Panc1 (cell line): Measurements from ENCODE around the gene SLC35F4. TPM values are rescaled to one million over a fixed set of nuclear protein-coding genes. Genes with fewer than 3 reads are reported as not detected.

Experiments used
- ATAC-seq: fragments of 200-7000 bp; cut with Tn5 transposase; 2 replicates; pipeline ENCODE4 v1.9.1; 2020; ENCODE audit warnings: mild to moderate bottlenecking, moderate library complexity
- BruUV-seq: library from RNA; stranded (reverse); fragments of 400-500 nt; replicated peaks from 2 replicates; lab custom pipeline; 2021; lab: Mats Ljungman, UMichigan
- CTCF ChIA-PET: fragments of 300-600 bp; sonication (Branson Sonifier 250); formaldehyde crosslinking; loops from one replicate; lab custom pipeline; 2022; ENCODE audit warnings: antibody characterized with exemption; lab: Charles Lee
- POLR2A ChIA-PET: fragments of 300-600 bp; sonication (Branson Sonifier 250); formaldehyde crosslinking; loops from one replicate; lab custom pipeline; 2022; ENCODE audit warnings: antibody characterized with exemption; lab: Charles Lee
- DNase-seq: peaks from one replicate; pipeline ENCODE4 v3.0.0-alpha.2; 2010; ENCODE audit warnings: low read depth, low spot score
- H3K27ac ChIP-seq: 2 replicates; pipeline ENCODE4 v1.5.1; 2011; ENCODE audit warnings: mild to moderate bottlenecking, low read length, inconsistent platforms
- H3K27me3 ChIP-seq: fragments of 200-500 bp; sonication (Bioruptor generic); 2 replicates; pipeline ENCODE4 v1.6.0; 2014; ENCODE audit warnings: low read length, inconsistent platforms; ENCODE audit not compliant: control insufficient read depth, insufficient read depth
- H3K36me3 ChIP-seq: fragments of 200-500 bp; sonication (Bioruptor generic); 2 replicates; pipeline ENCODE4 v1.5.1; 2014; ENCODE audit warnings: inconsistent platforms, mild to moderate bottlenecking, low read length, moderate library complexity; ENCODE audit not compliant: control insufficient read depth, insufficient read depth
- H3K4me1 ChIP-seq: 2 replicates; pipeline ENCODE4 v1.5.1; 2011; ENCODE audit warnings: inconsistent platforms, mild to moderate bottlenecking, low read length, moderate library complexity; ENCODE audit not compliant: control insufficient read depth, insufficient read depth
- H3K4me3 ChIP-seq, 2 experiments: 2 replicates each; pipeline ENCODE4 v1.5.1; 2011 to 2012; ENCODE audit warnings: low read depth in 2 of 2, low read length in 2 of 2, mild to moderate bottlenecking in 2 of 2, inconsistent platforms in 1 of 2, moderate library complexity in 1 of 2
- H3K9me3 ChIP-seq: fragments of 200-500 bp; sonication (Bioruptor generic); 2 replicates; pipeline ENCODE4 v1.5.1; 2014; ENCODE audit warnings: low read depth, mild to moderate bottlenecking, inconsistent platforms, low read length, moderate library complexity; ENCODE audit not compliant: control insufficient read depth, insufficient read depth
- POLR2AphosphoS5 ChIP-seq: IDR thresholded peaks from 2 replicates; pipeline ENCODE4 v1.6.1; 2012; ENCODE audit warnings: mild to moderate bottlenecking, low read depth, low read length, moderate library complexity
- SIN3A ChIP-seq: IDR thresholded peaks from 2 replicates; pipeline ENCODE4 v1.6.1; 2012; ENCODE audit warnings: low read depth, mild to moderate bottlenecking, low read length, moderate library complexity, borderline replicate concordance; ENCODE audit not compliant: insufficient read depth
- TCF7L2 ChIP-seq: IDR thresholded peaks from 2 replicates; pipeline ENCODE4 v1.6.1; 2011; ENCODE audit warnings: mild to moderate bottlenecking, low read depth, low read length, inconsistent platforms
- in situ Hi-C: cut with HindIII; loops from 2 replicates; pipeline ENCODE4 v1.10.0; 2016; ENCODE audit warnings: low sequenced_read_pairs, low pct_unique_long_range_greater_than_20kb
- intact Hi-C: fragments of 100-400 bp; cut with micrococcal nuclease; formaldehyde crosslinking; loops from one replicate; pipeline ENCODE4 v1.10.0; 2022; ENCODE audit not compliant: unreplicated experiment
- total RNA-seq: library from RNA; stranded (reverse); gene quantifications from one replicate; pipeline ENCODE4 v1.2.1, GENCODE V29; 2021; ENCODE audit not compliant: unreplicated experiment
- TF ChIP-seq, protein P1 (sequence below), 2 experiments: IDR thresholded peaks; 2 replicates each; pipeline ENCODE4 v1.6.1; 2011 to 2012; ENCODE audit warnings: low read depth in 2 of 2, control low read depth in 1 of 2, low read length in 1 of 2, mild to moderate bottlenecking in 1 of 2, moderate library complexity in 1 of 2; ENCODE audit not compliant: insufficient read depth in 1 of 2
- TF ChIP-seq, protein P2 (sequence below): fragments of 450-650 bp; IDR thresholded peaks from 2 replicates; pipeline ENCODE4 v1.5.1; 2017; ENCODE audit warnings: mild to moderate bottlenecking

The SLC35F4 gene
- total RNA-seq, 1 experiment from 2014 or later: not detected

GRCh38 chr14:57865066-57865402 lies 858 bp downstream of the SLC35F4 start:
- no peak overlapping the region for H3K4me3 ChIP-seq
- no peaks in the 10 kb centered on the region for H3K9me3 ChIP-seq
- no peaks in the 10 kb centered on the region for H3K36me3 ChIP-seq
- in situ Hi-C loops: no loop called here
- no peak for TF ChIP-seq TCF7L2
- TF ChIP-seq, protein P1, sequence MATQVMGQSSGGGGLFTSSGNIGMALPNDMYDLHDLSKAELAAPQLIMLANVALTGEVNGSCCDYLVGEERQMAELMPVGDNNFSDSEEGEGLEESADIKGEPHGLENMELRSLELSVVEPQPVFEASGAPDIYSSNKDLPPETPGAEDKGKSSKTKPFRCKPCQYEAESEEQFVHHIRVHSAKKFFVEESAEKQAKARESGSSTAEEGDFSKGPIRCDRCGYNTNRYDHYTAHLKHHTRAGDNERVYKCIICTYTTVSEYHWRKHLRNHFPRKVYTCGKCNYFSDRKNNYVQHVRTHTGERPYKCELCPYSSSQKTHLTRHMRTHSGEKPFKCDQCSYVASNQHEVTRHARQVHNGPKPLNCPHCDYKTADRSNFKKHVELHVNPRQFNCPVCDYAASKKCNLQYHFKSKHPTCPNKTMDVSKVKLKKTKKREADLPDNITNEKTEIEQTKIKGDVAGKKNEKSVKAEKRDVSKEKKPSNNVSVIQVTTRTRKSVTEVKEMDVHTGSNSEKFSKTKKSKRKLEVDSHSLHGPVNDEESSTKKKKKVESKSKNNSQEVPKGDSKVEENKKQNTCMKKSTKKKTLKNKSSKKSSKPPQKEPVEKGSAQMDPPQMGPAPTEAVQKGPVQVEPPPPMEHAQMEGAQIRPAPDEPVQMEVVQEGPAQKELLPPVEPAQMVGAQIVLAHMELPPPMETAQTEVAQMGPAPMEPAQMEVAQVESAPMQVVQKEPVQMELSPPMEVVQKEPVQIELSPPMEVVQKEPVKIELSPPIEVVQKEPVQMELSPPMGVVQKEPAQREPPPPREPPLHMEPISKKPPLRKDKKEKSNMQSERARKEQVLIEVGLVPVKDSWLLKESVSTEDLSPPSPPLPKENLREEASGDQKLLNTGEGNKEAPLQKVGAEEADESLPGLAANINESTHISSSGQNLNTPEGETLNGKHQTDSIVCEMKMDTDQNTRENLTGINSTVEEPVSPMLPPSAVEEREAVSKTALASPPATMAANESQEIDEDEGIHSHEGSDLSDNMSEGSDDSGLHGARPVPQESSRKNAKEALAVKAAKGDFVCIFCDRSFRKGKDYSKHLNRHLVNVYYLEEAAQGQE (IDR thresholded peaks at IDR 0.05; ENCODE audit: insufficient read depth in 1 of 2, low read depth in 2 of 2, low read length in 1 of 2): no peak
- TF ChIP-seq, protein P2, sequence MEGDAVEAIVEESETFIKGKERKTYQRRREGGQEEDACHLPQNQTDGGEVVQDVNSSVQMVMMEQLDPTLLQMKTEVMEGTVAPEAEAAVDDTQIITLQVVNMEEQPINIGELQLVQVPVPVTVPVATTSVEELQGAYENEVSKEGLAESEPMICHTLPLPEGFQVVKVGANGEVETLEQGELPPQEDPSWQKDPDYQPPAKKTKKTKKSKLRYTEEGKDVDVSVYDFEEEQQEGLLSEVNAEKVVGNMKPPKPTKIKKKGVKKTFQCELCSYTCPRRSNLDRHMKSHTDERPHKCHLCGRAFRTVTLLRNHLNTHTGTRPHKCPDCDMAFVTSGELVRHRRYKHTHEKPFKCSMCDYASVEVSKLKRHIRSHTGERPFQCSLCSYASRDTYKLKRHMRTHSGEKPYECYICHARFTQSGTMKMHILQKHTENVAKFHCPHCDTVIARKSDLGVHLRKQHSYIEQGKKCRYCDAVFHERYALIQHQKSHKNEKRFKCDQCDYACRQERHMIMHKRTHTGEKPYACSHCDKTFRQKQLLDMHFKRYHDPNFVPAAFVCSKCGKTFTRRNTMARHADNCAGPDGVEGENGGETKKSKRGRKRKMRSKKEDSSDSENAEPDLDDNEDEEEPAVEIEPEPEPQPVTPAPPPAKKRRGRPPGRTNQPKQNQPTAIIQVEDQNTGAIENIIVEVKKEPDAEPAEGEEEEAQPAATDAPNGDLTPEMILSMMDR: no peak
- TF ChIP-seq SIN3A: no peak
- TF ChIP-seq POLR2AphosphoS5: no peak
- POLR2A ChIA-PET: no interaction called here
- intact Hi-C loops: no loop called here
- no peak overlapping the region for H3K27ac ChIP-seq
- no TSS peak for BruUV-seq
- CTCF ChIA-PET: no interaction called here
- H3K4me1 ChIP-seq: peaks cover 7% of the 10 kb centered on the region; the same call in 1 of the 2 replicates
- no peak for DNase-seq
- ATAC-seq: no peak
- H3K27me3 ChIP-seq: no peaks in the 10 kb centered on the region

- in situ Hi-C loops: no loop called here
- no peak for TF ChIP-seq TCF7L2
- TF ChIP-seq, protein P1 (IDR thresholded peaks at IDR 0.05; ENCODE audit: insufficient read depth in 1 of 2, low read depth in 2 of 2, low read length in 1 of 2): no peak
- TF ChIP-seq, protein P2: no peak
- no peak for TF ChIP-seq SIN3A
- no peak for TF ChIP-seq POLR2AphosphoS5
- ChIA-PET CTCF (no interaction called here), POLR2A (no interaction called here)
- no peaks in the 10 kb centered on the region for H3K36me3 ChIP-seq
- no peak for ATAC-seq
- H3K27ac ChIP-seq: no peak overlapping the region
- BruUV-seq: no TSS peak
- no peak for DNase-seq
- H3K4me1 ChIP-seq: peaks cover 5% of the 10 kb centered on the region; the same call in 1 of the 2 replicates
- H3K27me3 ChIP-seq: no peaks in the 10 kb centered on the region
- H3K4me3 ChIP-seq: no peak overlapping the region
- intact Hi-C loops: no loop called here
- no peaks in the 10 kb centered on the region for H3K9me3 ChIP-seq
Observed at GRCh38 chr14:57864659-57865058, 1.2 kb downstream of the SLC35F4 start.
